Endothelial cell of umbilical vein (primary cell): ENCODE data around the gene XKR8. TPM values are rescaled to one million over a fixed set of nuclear protein-coding genes. Genes with fewer than 3 reads are reported as not detected.
"Not testable (repeated sequence)": the region's sequence is repeated elsewhere in the genome, so short reads cannot be mapped to it uniquely, and the experiment has no call there.

ENCODE experiments used
- BruUV-seq: library from RNA; stranded (reverse); fragments of 400-500 nt; replicated peaks from 2 replicates; lab custom pipeline; 2021; lab: Mats Ljungman, UMichigan
- CTCF ChIA-PET: fragments of 300-600, 350-600 bp; sonication (Branson Sonifier 250); formaldehyde crosslinking; loops from one replicate; lab custom pipeline; 2021; ENCODE audit warnings: antibody characterized with exemption, inconsistent platforms; lab: Charles Lee
- POLR2A ChIA-PET: fragments of 300-600, 350-600 bp; sonication (Branson Sonifier 250); formaldehyde crosslinking; loops from one replicate; lab custom pipeline; 2021; ENCODE audit warnings: antibody characterized with exemption, inconsistent platforms; lab: Charles Lee
- DNase-seq: peaks from one replicate; pipeline ENCODE4 v3.0.0-alpha.2; 2011; ENCODE audit warnings: low read depth, low spot score
- FAIRE-seq: peaks from 2 replicates; lab custom pipeline; 2011; peaks lifted over from hg19 to GRCh38; lab: Jason Lieb, UNC
- H2AFZ ChIP-seq: 2 replicates; pipeline ENCODE4 v1.6.0; 2012; ENCODE audit warnings: low read depth, low read length, control low read depth, inconsistent platforms
- H3K27ac ChIP-seq: 2 replicates; pipeline ENCODE4 v1.5.1; 2011; ENCODE audit warnings: low read depth, mild to moderate bottlenecking, control low read depth, low read length, moderate library complexity; ENCODE audit not compliant: insufficient read depth
- H3K27me3 ChIP-seq, 2 experiments: 2 replicates each; pipeline versions ENCODE4 v1.6.0 to v1.6.1; 2011; ENCODE audit warnings: low read length in 2 of 2, mixed read lengths in 1 of 2; ENCODE audit not compliant: control insufficient read depth in 2 of 2, insufficient read depth in 2 of 2
- H3K36me3 ChIP-seq, 2 experiments: 2 replicates in 1 of 2; 3 replicates in 1 of 2; pipeline ENCODE4 v1.5.1; 2011; ENCODE audit warnings: low read length in 2 of 2, mild to moderate bottlenecking in 1 of 2, moderate library complexity in 1 of 2; ENCODE audit not compliant: control insufficient read depth in 2 of 2, insufficient read depth in 2 of 2; ENCODE audit errors: extremely low read depth in 1 of 2
- H3K4me1 ChIP-seq: 3 replicates; pipeline ENCODE4 v1.5.1; 2011; ENCODE audit warnings: mild to moderate bottlenecking, low read length; ENCODE audit not compliant: control insufficient read depth, insufficient read depth; ENCODE audit errors: extremely low read depth
- H3K4me2 ChIP-seq: 2 replicates; pipeline ENCODE4 v1.6.1; 2011; ENCODE audit warnings: low read length, control low read depth, mixed read lengths; ENCODE audit not compliant: insufficient read depth
- H3K4me3 ChIP-seq, 3 experiments: fragments of 200-600 bp in 1 of 3; sonication (generic), shearing (Covaris generic) in 1 of 3; replicated peaks in 1 of 3; 2 replicates each; pipeline ENCODE4 v1.5.1; 2011 to 2016; ENCODE audit warnings: control low read depth in 3 of 3, low read length in 3 of 3, mild to moderate bottlenecking in 2 of 3, inconsistent platforms in 1 of 3, low read depth in 1 of 3, moderate library complexity in 1 of 3; ENCODE audit not compliant: insufficient read depth in 1 of 3
- H3K79me2 ChIP-seq: 2 replicates; pipeline ENCODE4 v1.6.0; 2012; ENCODE audit warnings: low read length, inconsistent platforms; ENCODE audit not compliant: control insufficient read depth, insufficient read depth
- H3K9ac ChIP-seq: replicated peaks from 2 replicates; pipeline ENCODE3; 2011; ENCODE audit warnings: low read length, control low read depth; ENCODE audit not compliant: insufficient read depth; ENCODE audit errors: extremely low read depth
- H3K9me1 ChIP-seq: replicated peaks from 3 replicates; pipeline ENCODE4 v1.6.0; 2011; ENCODE audit warnings: mild to moderate bottlenecking, low read length; ENCODE audit not compliant: control insufficient read depth, insufficient read depth; ENCODE audit errors: extremely low read depth
- H3K9me3 ChIP-seq: replicated peaks from 2 replicates; pipeline ENCODE4 v1.5.1; 2012; ENCODE audit warnings: low read length, inconsistent platforms; ENCODE audit not compliant: control insufficient read depth, insufficient read depth
- H4K20me1 ChIP-seq: replicated peaks from 2 replicates; pipeline ENCODE3; 2011; ENCODE audit warnings: mild to moderate bottlenecking, low read length; ENCODE audit not compliant: control insufficient read depth, insufficient read depth; ENCODE audit errors: extremely low read depth
- EZH2 ChIP-seq: IDR thresholded peaks from 2 replicates; pipeline ENCODE4 v1.6.1; 2012; ENCODE audit warnings: borderline replicate concordance, low read depth, mild to moderate bottlenecking, moderate library complexity, low read length, inconsistent platforms; ENCODE audit not compliant: severe bottlenecking
- FOS ChIP-seq: IDR thresholded peaks from 2 replicates; pipeline ENCODE4 v1.6.1; 2011; ENCODE audit warnings: mild to moderate bottlenecking, low read length, moderate library complexity, borderline replicate concordance; ENCODE audit not compliant: insufficient read depth
- GATA2 ChIP-seq: IDR thresholded peaks from 2 replicates; pipeline ENCODE4 v1.7.0; 2011; ENCODE audit warnings: low read depth, mild to moderate bottlenecking, moderate library complexity, mixed read lengths, low read length; ENCODE audit not compliant: insufficient read length, insufficient read depth
- JUN ChIP-seq: IDR thresholded peaks from 2 replicates; pipeline ENCODE4 v1.6.1; 2011; ENCODE audit warnings: borderline replicate concordance, low read depth; ENCODE audit not compliant: insufficient read length, insufficient read depth
- MAX ChIP-seq: IDR thresholded peaks from 2 replicates; pipeline ENCODE4 v1.6.1; 2011; ENCODE audit not compliant: insufficient read depth, insufficient read length
- MYC ChIP-seq: IDR thresholded peaks from one replicate; pipeline ENCODE4 v1.6.1; 2011; ENCODE audit warnings: mild to moderate bottlenecking, low read depth, low read length
- POLR2A ChIP-seq: IDR thresholded peaks from 2 replicates; pipeline ENCODE4 v1.6.1; 2012; ENCODE audit warnings: low read depth, mild to moderate bottlenecking, control low read depth, low read length
- POLR2AphosphoS5 ChIP-seq: IDR thresholded peaks from 2 replicates; pipeline ENCODE4 v1.6.1; 2012; ENCODE audit warnings: low read depth, mild to moderate bottlenecking, control low read depth, low read length, moderate library complexity; ENCODE audit not compliant: insufficient read depth
- dilution Hi-C: fragments of 300-500 bp; cut with MboI; formaldehyde crosslinking; loops from one replicate; pipeline ENCODE4 v1.15.0; 2019; ENCODE audit warnings: low sequenced_read_pairs; ENCODE audit not compliant: extremely low pct_ligation_motif_present
- intact Hi-C: fragments of 100-400 bp; cut with micrococcal nuclease; formaldehyde crosslinking; loops from one replicate; pipeline ENCODE4 v1.10.0; 2022
- polyA plus RNA-seq, 4 experiments: library from polyadenylated mRNA; depleted of rRNA in 3 of 4; stranded (reverse) in 3 of 4; unstranded in 1 of 4; fragments of >200 nt; gene quantifications; 2 replicates each; pipeline versions ENCODE4 v1.2.1 to v1.2.3, GENCODE V29; 2011 to 2012; ENCODE audit warnings: missing spikeins in 1 of 4
- total RNA-seq: library from RNA; stranded (reverse); gene quantifications from 2 replicates; pipeline ENCODE4 v1.2.3, GENCODE V29; 2021
- TF ChIP-seq, protein P1 (sequence below), 2 donors: IDR thresholded peaks; 1 replicate in 1 of 2; 2 replicates in 1 of 2; pipeline ENCODE4 v1.5.1; 2011; ENCODE audit warnings: low read length in 2 of 2, mild to moderate bottlenecking in 2 of 2, moderate library complexity in 2 of 2, control low read depth in 1 of 2, inconsistent platforms in 1 of 2, low read depth in 1 of 2; ENCODE audit not compliant: insufficient read depth in 1 of 2; ENCODE audit errors: extremely low read depth in 1 of 2

Gene XKR8
- total and polyA plus RNA-seq, 2 donors (not counting 3 experiments of a cell fraction or from before 2014, with no cell fraction given): 10.0 to 13.1 TPM

GRCh38 chr1:27994060-27994459 is 34.3 kb downstream of the XKR8 start:
- H3K27me3 ChIP-seq: no peaks in the 10 kb centered on the region
- peaks cover 35% of the 10 kb centered on the region for H3K4me1 ChIP-seq
- ChIA-PET POLR2A (interaction anchor here (0.5 to 0.6 kb wide), 2 partner anchors 92 to 917 kb away, joined by 3 to 5 read pairs; no protein-coding TSS in a partner anchor), CTCF (interaction anchor here (0.8 to 3.6 kb wide), 6 partner anchors 26 to 216 kb away, joined by 3 to 19 read pairs (median 5); no protein-coding TSS in a partner anchor)
- dilution Hi-C loops (no loop called here), intact Hi-C loops (no loop called here)
- H3K27ac ChIP-seq: no peak overlapping the region
- no peaks in the 10 kb centered on the region for H4K20me1 ChIP-seq
- BruUV-seq: no TSS peak
- no peak for FAIRE-seq
- no peaks in the 10 kb centered on the region for H3K79me2 ChIP-seq
- H3K4me2 ChIP-seq: peak overlapping the region; percentile 63
- no peak for TF ChIP-seq GATA2
- TF ChIP-seq POLR2A: no peak
- TF ChIP-seq MAX: no peak
- TF ChIP-seq FOS: no peak
- no peak for TF ChIP-seq POLR2AphosphoS5
- no peak for TF ChIP-seq MYC
- TF ChIP-seq, protein P1, sequence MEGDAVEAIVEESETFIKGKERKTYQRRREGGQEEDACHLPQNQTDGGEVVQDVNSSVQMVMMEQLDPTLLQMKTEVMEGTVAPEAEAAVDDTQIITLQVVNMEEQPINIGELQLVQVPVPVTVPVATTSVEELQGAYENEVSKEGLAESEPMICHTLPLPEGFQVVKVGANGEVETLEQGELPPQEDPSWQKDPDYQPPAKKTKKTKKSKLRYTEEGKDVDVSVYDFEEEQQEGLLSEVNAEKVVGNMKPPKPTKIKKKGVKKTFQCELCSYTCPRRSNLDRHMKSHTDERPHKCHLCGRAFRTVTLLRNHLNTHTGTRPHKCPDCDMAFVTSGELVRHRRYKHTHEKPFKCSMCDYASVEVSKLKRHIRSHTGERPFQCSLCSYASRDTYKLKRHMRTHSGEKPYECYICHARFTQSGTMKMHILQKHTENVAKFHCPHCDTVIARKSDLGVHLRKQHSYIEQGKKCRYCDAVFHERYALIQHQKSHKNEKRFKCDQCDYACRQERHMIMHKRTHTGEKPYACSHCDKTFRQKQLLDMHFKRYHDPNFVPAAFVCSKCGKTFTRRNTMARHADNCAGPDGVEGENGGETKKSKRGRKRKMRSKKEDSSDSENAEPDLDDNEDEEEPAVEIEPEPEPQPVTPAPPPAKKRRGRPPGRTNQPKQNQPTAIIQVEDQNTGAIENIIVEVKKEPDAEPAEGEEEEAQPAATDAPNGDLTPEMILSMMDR (IDR thresholded peaks at IDR 0.05; ENCODE audit: extremely low read depth in 1 of 2, insufficient read depth in 1 of 2, low read depth in 1 of 2, low read length in 2 of 2): no peak
- no peak for TF ChIP-seq EZH2
- no peak for TF ChIP-seq JUN
- no peak overlapping the region for H2AFZ ChIP-seq
- H3K9ac ChIP-seq: no peak overlapping the region
- H3K4me3 ChIP-seq: no peak overlapping the region
- no peak for DNase-seq
- H3K36me3 ChIP-seq: peaks cover 7 to 11% of the 10 kb centered on the region in 2 experiments
- no peaks in the 10 kb centered on the region for H3K9me1 ChIP-seq
- no peaks in the 10 kb centered on the region for H3K9me3 ChIP-seq

GRCh38 chr1:27994526-27994925 is 34.8 kb downstream of the XKR8 start:
- H3K27me3 ChIP-seq, intact Hi-C loops, FAIRE-seq, H3K79me2 ChIP-seq, H3K27ac ChIP-seq, H3K9me1 ChIP-seq, H3K9ac ChIP-seq, dilution Hi-C loops, H3K4me3 ChIP-seq, BruUV-seq, DNase-seq, H2AFZ ChIP-seq, H4K20me1 ChIP-seq, H3K4me2 ChIP-seq, H3K9me3 ChIP-seq: not testable (repeated sequence)
- Histone ChIP-seq H3K36me3 (peaks cover 9 to 11% of the 10 kb centered on the region in 2 experiments), H3K4me1 (peaks cover 35% of the 10 kb centered on the region)
- CTCF ChIA-PET: interaction anchor here (0.7 to 1.9 kb wide), 5 partner anchors 13 to 96 kb away, joined by 3 to 5 read pairs (median 4); no protein-coding TSS in a partner anchor
- POLR2A ChIA-PET: interaction anchor here (0.6 kb wide), 1 partner anchor 91 kb away, joined by 3 read pairs; no protein-coding TSS in a partner anchor
